ENCODE measurements around the gene PRKCZ. TPM values are rescaled to one million over a fixed set of nuclear protein-coding genes. Genes with fewer than 3 reads are reported as not detected.
A peak's percentile ranks its signal among the peaks of the same experiment; 100 is the strongest.

Gene PRKCZ
- total RNA-seq, 2 experiments from 2014 or later, result 6.8 to 12.8 TPM

- H3K27me3 Mint-ChIP-seq, result no peaks in the 10 kb centered on the region
- peak overlapping the region; percentile 48 for H3K4me3 Mint-ChIP-seq
- DNase-seq, result peak; percentile 96
- H3K27ac Mint-ChIP-seq, result no peak overlapping the region
- H3K36me3 Mint-ChIP-seq, result no peaks in the 10 kb centered on the region
- no peaks in the 10 kb centered on the region for H3K9me3 Mint-ChIP-seq (ENCODE audit: low read depth)
- CTCF ChIA-PET, result interaction anchor here (1.2 to 1.4 kb wide), 3 partner anchors 10 to 186 kb away, joined by 3 to 6 read pairs (median 5); partner anchors contain the start of genes FAAP20, MORN1 and RER1
- peaks cover 10% of the 10 kb centered on the region for H3K4me1 Mint-ChIP-seq
- peak; percentile 89 for ATAC-seq
Measured at GRCh38 chr1:2205191-2205952, 155.2 kb downstream of the PRKCZ start.

- Mint-ChIP-seq H3K36me3 (no peaks in the 10 kb centered on the region), H3K27me3 (no peaks in the 10 kb centered on the region), H3K9me3 (ENCODE audit: low read depth) (no peaks in the 10 kb centered on the region), H3K4me3 (no peak overlapping the region), H3K4me1 (peaks cover 8% of the 10 kb centered on the region), H3K27ac (no peak overlapping the region)
- CTCF ChIA-PET, result interaction anchor here (0.7 to 1.6 kb wide), 5 partner anchors 10 to 175 kb away, joined by 3 to 7 read pairs (median 4); partner anchors contain the start of gene FAAP20
- ATAC-seq (no peak), DNase-seq (no peak)
Measured at GRCh38 chr1:2206813-2207487, 156.7 kb downstream of the PRKCZ start.

GRCh38 chr1:2208309-2209239, 158.4 kb downstream of the PRKCZ start:
- H3K9me3 Mint-ChIP-seq (ENCODE audit: low read depth), result no peaks in the 10 kb centered on the region
- CTCF ChIA-PET, result interaction anchor here (0.8 kb wide), 1 partner anchor 108 kb away, joined by 3 read pairs; no protein-coding TSS in a partner anchor
- peaks cover 16% of the 10 kb centered on the region for H3K4me1 Mint-ChIP-seq
- H3K4me3 Mint-ChIP-seq, result no peak overlapping the region
- no peaks in the 10 kb centered on the region for H3K27me3 Mint-ChIP-seq
- ATAC-seq (no peak), DNase-seq (no peak)
- no peaks in the 10 kb centered on the region for H3K36me3 Mint-ChIP-seq
- H3K27ac Mint-ChIP-seq, result no peak overlapping the region

GRCh38 chr1:2209400-2210083, 159.3 kb downstream of the PRKCZ start:
- CTCF ChIA-PET, result interaction anchor here (0.8 kb wide), 1 partner anchor 107 kb away, joined by 3 read pairs; no protein-coding TSS in a partner anchor
- H3K36me3 Mint-ChIP-seq, result no peaks in the 10 kb centered on the region
- H3K4me3 Mint-ChIP-seq, result no peak overlapping the region
- no peak for ATAC-seq
- no peaks in the 10 kb centered on the region for H3K27me3 Mint-ChIP-seq
- no peak for DNase-seq
- peaks cover 13% of the 10 kb centered on the region for H3K4me1 Mint-ChIP-seq
- no peak overlapping the region for H3K27ac Mint-ChIP-seq
- no peaks in the 10 kb centered on the region for H3K9me3 Mint-ChIP-seq (ENCODE audit: low read depth)

- no peak for DNase-seq
Measured at GRCh38 chr1:2210084-2210653, 160.0 kb downstream of the PRKCZ start.

GRCh38 chr1:2210786-2211185, 160.6 kb downstream of the PRKCZ start:
- no peak for DNase-seq

More at GRCh38 chr1:2210084-2210653, 160.0 kb downstream of the PRKCZ start:
- no peaks in the 10 kb centered on the region for H3K9me3 Mint-ChIP-seq (ENCODE audit: low read depth)
- ATAC-seq, result no peak
- CTCF ChIA-PET, result no interaction called here
- H3K27me3 Mint-ChIP-seq, result no peaks in the 10 kb centered on the region
- no peaks in the 10 kb centered on the region for H3K36me3 Mint-ChIP-seq
- no peak overlapping the region for H3K27ac Mint-ChIP-seq
- peaks cover 13% of the 10 kb centered on the region for H3K4me1 Mint-ChIP-seq
- H3K4me3 Mint-ChIP-seq, result no peak overlapping the region

GRCh38 chr1:2212274-2212531, 162.0 kb downstream of the PRKCZ start:
- Mint-ChIP-seq H3K36me3 (no peaks in the 10 kb centered on the region), H3K27me3 (no peaks in the 10 kb centered on the region), H3K4me3 (no peak overlapping the region), H3K4me1 (peaks cover 8% of the 10 kb centered on the region), H3K9me3 (ENCODE audit: low read depth) (no peaks in the 10 kb centered on the region), H3K27ac (no peak overlapping the region)
- CTCF ChIA-PET, result interaction anchor here (2.0 to 2.4 kb wide), 2 partner anchors 17 to 169 kb away, joined by 7 to 17 read pairs; partner anchors contain the start of gene FAAP20
- ATAC-seq (no peak), DNase-seq (no peak)

More at GRCh38 chr1:2210786-2211185, 160.6 kb downstream of the PRKCZ start:
- H3K27ac Mint-ChIP-seq, result no peak overlapping the region
- CTCF ChIA-PET, result interaction anchor here (2.4 kb wide), 1 partner anchor 171 kb away, joined by 17 read pairs; no protein-coding TSS in a partner anchor
- H3K4me1 Mint-ChIP-seq, result peaks cover 12% of the 10 kb centered on the region
- H3K36me3 Mint-ChIP-seq, result no peaks in the 10 kb centered on the region
- no peaks in the 10 kb centered on the region for H3K9me3 Mint-ChIP-seq (ENCODE audit: low read depth)
- ATAC-seq, result no peak
- no peak overlapping the region for H3K4me3 Mint-ChIP-seq
- no peaks in the 10 kb centered on the region for H3K27me3 Mint-ChIP-seq

- ATAC-seq (peak; percentile 73), DNase-seq (peak; percentile 81)
- Mint-ChIP-seq H3K4me1 (peaks cover 8% of the 10 kb centered on the region), H3K27ac (peak overlapping the region; percentile 49), H3K36me3 (no peaks in the 10 kb centered on the region), H3K4me3 (no peak overlapping the region), H3K9me3 (ENCODE audit: low read depth) (no peaks in the 10 kb centered on the region), H3K27me3 (no peaks in the 10 kb centered on the region)
- CTCF ChIA-PET, result interaction anchor here (2.0 to 2.4 kb wide), 2 partner anchors 18 to 169 kb away, joined by 7 to 17 read pairs; partner anchors contain the start of gene FAAP20
Measured at GRCh38 chr1:2212532-2213491, 162.6 kb downstream of the PRKCZ start.

GRCh38 chr1:2213576-2214505, 163.6 kb downstream of the PRKCZ start:
- Mint-ChIP-seq H3K9me3 (ENCODE audit: low read depth) (peaks cover 3% of the 10 kb centered on the region), H3K36me3 (no peaks in the 10 kb centered on the region), H3K27me3 (peaks cover 5% of the 10 kb centered on the region), H3K4me1 (peaks cover 8% of the 10 kb centered on the region), H3K4me3 (no peak overlapping the region), H3K27ac (no peak overlapping the region)
- CTCF ChIA-PET, result interaction anchor here (1.4 kb wide), 1 partner anchor 19 kb away, joined by 5 read pairs; the partner anchor contains the start of gene FAAP20
- DNase-seq (no peak), ATAC-seq (no peak)

GRCh38 chr1:2214541-2215241, 164.5 kb downstream of the PRKCZ start:
- H3K4me3 Mint-ChIP-seq, result no peak overlapping the region
- H3K4me1 Mint-ChIP-seq, result peaks cover 8% of the 10 kb centered on the region
- H3K27ac Mint-ChIP-seq, result no peak overlapping the region
- H3K9me3 Mint-ChIP-seq (ENCODE audit: low read depth), result peaks cover 5% of the 10 kb centered on the region
- DNase-seq, result no peak
- CTCF ChIA-PET, result interaction anchor here (1.4 kb wide), 1 partner anchor 20 kb away, joined by 5 read pairs; the partner anchor contains the start of gene FAAP20
- peaks cover 7% of the 10 kb centered on the region for H3K27me3 Mint-ChIP-seq
- no peaks in the 10 kb centered on the region for H3K36me3 Mint-ChIP-seq
- no peak for ATAC-seq
